ENCODE data around the gene SMIM14.
"Not testable (repeated sequence)": the region's sequence is repeated elsewhere in the genome, so short reads cannot be mapped to it uniquely, and the experiment has no call there.

Gene SMIM14

DNA sequence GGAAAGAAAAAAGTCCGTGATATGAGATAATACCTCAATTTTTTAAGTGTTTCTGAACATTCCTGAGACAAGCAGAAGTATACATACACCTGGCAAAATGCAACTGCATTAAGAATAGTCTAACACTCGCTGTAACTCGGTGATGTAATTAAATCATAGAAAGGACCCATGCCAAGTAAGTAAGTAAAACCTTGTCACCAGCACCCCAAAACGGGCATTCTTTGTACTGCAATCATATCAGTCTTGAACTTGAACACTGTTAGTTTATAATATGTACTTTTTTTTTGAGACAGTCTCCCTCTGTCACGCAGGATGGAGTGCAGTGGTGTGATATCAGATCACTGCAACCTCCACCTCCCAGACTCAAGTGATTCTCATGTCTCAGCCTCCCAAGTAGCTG is 47.4 kb downstream of the SMIM14 start:
- DNase-seq, result no peak

DNA sequence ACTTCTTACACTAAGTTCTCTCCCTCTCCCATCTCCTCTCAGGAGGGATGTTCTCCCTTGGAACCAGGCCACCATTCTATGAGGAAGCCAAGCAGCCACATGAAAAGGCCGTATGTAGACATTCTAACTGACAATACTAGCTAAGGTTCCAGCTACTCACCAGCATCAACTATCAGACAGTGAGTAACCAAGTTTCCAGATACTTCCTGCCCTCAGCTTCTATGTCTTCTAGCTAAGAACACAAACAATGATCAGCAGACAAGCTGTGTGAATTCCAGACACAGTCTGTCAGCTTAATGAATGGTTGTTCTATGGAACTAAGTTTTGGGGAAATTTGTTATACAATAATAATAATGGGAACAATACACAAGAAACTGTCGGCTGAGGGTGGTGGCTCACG is 50.8 kb downstream of the SMIM14 start:
- DNase-seq, result no peak

GRCh38 chr4:39574946-39575345 is 63.7 kb downstream of the SMIM14 start:
- DNase-seq, result no peak

DNA sequence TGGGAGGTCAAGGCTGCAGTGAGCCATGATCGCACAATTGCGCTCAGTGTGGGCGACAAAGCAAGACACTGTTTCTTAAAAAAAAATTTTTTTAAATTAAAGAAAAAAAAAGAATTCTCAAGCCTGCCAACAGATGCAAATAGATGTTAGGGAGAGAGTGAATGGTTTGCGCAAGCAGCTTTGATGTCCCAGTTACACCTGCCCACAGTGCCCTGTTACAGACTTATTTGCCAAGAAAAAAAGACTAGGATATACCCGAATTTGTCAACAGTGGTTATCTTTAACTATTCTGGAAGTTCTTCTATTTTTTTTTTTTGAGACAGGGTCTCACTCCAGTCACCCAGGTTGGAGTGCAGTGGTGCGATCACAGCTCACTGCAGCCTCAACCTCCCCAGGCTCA is 67.2 kb downstream of the SMIM14 start:
- DNase-seq, result no peak

DNA sequence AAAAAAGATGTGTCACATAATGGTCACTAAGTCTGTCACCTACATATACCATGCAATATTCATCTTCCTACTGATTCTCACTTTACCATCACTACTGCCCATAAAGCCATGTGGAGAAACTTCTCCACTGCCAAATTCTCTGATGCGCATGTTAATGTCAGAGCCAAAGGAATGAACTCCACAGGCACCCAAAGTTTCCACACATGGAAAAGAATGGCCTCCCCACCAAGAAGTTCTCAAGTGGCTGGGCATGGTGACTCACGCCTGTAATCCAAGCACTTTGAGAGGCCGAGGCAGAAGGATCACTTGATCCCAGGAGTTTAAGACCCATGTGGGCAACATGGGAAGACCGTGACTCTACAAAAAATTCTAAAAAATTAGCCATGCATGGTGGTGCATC is 67.6 kb downstream of the SMIM14 start:
- no peak for DNase-seq

DNA sequence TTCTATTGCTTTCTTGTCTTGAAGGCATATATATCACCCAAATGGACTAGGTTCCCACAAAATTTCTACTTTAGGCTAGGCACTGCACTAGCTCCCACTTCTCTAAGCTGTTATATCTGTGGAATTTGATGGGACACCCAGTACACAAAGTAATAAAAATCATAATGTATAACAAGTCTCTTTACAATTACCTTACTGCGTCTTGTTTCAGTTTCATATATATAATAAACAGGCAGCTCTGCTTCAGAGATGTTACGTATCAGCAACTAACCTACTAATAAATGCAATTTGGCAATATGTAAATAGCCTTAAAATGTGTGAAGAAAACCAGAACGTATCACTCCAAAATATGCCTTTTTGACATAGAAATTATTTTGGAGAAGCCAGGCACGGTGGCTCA is 69.5 kb downstream of the SMIM14 start:
- DNase-seq, result no peak

- no peak for DNase-seq
Observed at GRCh38 chr4:39568805-39569204, 69.9 kb downstream of the SMIM14 start.

- no peak for DNase-seq
Observed at GRCh38 chr4:39565878-39566600, 72.6 kb downstream of the SMIM14 start.

DNA sequence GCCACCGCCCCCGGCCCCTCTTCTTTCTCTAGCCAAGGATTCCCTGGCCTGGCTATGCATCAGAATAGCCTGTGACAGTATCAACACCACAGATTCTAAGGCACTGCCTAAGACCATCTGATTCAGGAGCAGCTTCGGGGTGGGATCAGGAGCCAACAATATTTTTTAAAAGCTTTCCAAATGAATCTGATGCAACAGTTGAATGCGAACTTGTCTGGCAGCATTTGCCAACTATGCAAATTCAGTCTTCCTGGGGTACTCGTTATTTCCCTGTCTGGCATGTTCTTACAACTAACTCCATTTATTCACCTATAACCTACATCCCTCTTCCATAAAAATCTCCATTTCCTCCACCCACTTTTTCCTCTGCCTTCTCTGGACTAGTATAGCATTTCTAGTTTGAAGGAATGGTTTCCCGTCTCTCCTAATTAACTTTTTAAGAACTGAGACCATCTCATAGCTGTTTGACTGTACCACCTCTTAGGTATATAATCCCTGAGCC is 75.3 kb downstream of the SMIM14 start:
- no peak for DNase-seq

- DNase-seq, result no peak
Observed at GRCh38 chr4:39562792-39563191, 75.9 kb downstream of the SMIM14 start.

DNA sequence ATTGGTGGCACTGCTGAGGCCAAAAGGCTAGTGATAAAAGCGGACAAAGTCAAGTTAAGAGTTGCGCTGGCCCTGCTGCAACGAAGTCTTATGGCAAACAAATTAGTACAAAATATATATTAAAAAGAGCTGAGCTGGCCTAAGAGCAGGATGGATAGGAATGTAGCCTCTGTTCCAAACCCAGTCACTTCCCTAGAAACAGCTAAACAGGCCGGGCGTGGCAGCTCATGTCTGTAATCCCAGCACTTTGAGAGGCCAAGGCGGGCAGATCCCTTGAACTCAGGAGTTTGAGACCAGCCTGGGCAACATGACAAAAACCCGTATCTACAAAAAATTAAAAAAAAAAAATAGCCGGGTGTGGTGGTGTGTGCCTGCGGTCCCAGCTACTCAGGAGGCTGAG is 79.0 kb downstream of the SMIM14 start:
- no peak for DNase-seq

DNA sequence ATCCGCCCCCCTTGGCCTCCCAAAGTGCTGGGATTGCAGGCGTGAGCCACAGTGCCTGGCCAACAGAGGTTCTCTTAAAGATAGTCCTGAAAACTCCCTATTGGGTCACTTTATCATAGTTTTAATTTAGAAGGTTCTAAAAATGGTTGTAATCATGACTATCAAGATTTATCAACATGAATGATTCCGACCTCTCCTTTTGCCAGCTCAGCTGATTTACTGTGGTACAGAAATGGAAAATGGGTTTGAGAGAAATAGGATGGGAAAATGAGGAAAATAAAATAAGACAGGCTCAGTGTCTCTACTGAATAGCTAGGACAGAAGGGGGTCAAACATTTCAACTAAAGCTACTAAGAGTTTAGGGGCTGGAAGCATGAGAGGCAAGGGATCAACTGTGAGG is 83.2 kb downstream of the SMIM14 start:
- DNase-seq, result no peak

GRCh38 chr4:39548425-39549067 is 90.1 kb downstream of the SMIM14 start:
- no peak for DNase-seq

DNA sequence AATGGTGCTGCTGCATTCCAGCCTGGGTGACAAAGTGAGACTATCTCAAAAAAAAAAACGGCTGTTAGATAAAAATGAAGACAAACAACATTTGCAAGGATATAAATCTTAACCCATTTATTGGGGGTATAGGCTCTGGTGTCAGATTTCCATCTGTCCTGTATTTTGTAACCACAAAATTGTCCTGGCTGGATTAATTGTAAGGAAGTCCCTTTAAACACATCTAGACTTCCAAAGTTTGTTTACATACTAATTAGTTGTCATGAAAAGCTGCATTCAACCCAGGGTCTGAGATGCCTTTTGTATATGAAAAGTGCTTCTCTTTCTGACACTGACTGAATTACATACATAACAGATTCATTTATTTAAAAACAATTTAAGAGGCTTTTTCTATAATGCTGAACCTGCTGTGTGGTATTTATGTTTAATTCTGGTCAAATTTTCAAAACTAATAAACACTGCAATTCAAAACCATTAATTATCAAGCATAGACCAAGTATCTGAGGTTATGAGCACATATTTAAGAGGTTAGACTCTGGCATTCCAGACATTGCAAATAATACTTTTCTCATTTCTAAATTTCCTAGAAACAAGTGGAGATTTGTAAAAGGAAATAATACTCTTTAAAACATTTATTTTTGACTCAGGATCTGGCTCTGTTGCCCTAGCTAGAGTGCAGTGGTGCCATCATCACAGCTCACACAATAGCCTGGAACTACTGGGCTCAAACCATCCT is 93.9 kb downstream of the SMIM14 start:
- no peak for DNase-seq

DNA sequence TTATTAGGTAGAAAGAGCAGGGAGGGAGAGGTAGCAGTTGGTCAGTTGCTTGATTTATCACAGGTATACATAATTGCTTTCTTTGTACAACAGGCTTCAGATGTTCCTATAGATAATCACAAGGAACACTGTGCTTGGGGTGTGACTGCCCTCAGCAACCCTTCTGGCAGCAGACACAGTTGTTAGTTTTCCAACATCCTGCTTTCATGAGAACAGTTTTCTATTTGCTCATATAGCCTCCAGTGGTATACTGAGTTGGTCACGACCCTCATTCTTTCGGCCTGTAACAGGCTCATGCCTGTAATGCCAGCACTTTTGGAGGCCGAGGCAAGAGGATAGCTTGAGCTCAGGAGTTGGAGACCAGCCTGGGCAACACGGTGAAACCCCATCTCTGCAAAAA is 94.6 kb downstream of the SMIM14 start:
- DNase-seq, result not testable (repeated sequence)

- no peak for DNase-seq
Observed at GRCh38 chr4:39543034-39543433, 95.6 kb downstream of the SMIM14 start.

DNA sequence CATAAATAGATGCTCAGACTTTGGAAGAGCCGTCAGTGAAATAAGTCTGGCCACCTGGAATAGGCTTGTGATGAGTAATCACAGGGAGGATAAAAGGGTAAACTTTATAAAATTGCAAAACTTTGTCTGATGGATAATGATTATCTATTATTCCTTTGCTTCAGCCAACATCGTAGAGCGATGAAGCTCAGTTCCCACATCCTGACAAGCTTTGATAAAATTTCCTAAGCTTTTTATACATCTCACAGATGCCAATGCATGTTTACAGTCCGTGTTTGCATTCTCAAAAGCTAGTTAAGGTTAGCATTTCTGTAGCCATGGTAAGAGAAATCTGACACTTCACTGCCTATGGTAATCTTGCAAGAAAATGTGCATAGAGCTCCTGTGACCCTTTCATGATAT is 96.1 kb downstream of the SMIM14 start:
- DNase-seq, result no peak

GRCh38 chr4:39541987-39542610 is 96.6 kb downstream of the SMIM14 start:
- DNase-seq, result no peak

DNA sequence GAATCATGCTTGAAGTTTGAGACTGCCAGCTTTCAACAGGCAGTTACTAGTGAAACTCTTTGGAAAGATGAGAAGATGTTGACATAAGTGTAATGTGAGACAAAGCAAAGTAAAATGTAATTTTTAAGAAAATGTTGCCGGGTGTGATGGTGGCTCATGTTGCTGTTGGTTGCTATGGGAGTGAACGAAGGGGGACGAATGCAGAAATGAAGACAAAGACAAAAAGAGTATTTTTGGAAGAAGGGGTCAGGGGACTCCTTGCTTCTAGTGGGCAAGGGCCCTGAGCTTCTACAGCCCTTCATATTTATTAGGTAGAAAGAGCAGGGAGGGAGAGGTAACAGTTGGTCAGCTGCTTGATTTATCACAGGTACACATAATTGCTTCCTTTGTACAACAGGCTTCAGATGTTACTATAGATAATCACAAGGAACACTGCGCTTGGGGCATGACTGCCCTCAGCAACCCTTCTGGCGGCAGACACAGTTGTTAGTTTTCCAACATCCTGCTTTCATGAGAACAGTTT is 99.5 kb downstream of the SMIM14 start:
- no peak for DNase-seq

- DNase-seq, result no peak
Observed at GRCh38 chr4:39533541-39533940, 105.1 kb downstream of the SMIM14 start.

GRCh38 chr4:39532237-39532636 is 106.4 kb downstream of the SMIM14 start:
- not testable (repeated sequence) for DNase-seq

- DNase-seq, result no peak
Observed at GRCh38 chr4:39530682-39531081, 108.0 kb downstream of the SMIM14 start.

DNA sequence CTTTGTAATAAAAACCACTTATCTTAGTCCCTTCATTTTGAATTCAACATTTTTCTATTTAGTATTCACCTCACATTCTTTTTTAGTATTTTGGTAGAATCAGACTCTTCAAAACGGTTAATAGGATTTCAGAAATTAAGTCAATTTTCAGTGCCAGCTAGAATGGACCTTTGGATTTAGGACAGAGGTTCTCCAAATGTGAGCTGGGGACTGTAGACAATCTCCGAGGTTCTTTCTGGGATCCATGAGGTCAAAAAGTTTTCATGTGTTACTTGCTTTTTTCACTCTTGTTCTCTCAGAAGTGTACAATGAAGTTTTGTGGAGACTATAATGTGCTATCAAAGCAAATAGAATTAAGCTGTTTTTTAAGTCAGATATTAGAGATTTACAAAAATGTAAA is 109.1 kb downstream of the SMIM14 start:
- no peak for DNase-seq
